Hematopoietic multipotent progenitor cell treated with erythropoietin and hydrocortisone succinate and interleukin-3 and kit ligand, for 8 days (in vitro differentiated cells): Measurements from ENCODE around the gene VTCN1.
A peak's percentile ranks its signal among the peaks of the same experiment; 100 is the strongest.
"Not testable (repeated sequence)": the region's sequence is repeated elsewhere in the genome, so short reads cannot be mapped to it uniquely, and the experiment has no call there.

Experiments
- DNase-seq: peaks from one replicate; pipeline ENCODE4 v3.0.0-alpha.2; 2015

VTCN1 gene

GRCh38 chr1:117162816-117163215 is 47.9 kb downstream of the VTCN1 start:
- no peak for DNase-seq

- DNase-seq, result no peak
Measured at GRCh38 chr1:117161887-117162286, 48.8 kb downstream of the VTCN1 start.

- not testable (repeated sequence) for DNase-seq
Measured at GRCh38 chr1:117151305-117151704, 59.4 kb downstream of the VTCN1 start.

DNA sequence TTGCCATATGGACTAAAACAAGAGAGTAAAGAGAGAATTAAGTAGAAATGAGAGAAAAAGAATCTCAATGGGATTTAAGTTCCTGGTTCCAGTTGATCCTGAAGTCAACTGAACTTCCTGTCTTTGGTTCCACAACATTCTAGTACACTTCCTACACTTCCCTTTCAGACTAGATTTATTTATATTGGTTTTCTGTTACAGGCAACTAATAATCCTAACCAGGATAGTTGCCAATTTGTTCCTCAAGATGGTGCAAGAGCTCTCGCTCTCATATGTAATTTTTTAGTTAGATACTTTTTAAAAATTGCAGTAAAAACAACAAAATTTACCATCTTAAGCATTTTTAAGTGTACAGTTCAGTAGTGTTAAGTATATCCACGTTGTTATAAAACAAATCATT is 60.4 kb downstream of the VTCN1 start:
- no peak for DNase-seq

DNA sequence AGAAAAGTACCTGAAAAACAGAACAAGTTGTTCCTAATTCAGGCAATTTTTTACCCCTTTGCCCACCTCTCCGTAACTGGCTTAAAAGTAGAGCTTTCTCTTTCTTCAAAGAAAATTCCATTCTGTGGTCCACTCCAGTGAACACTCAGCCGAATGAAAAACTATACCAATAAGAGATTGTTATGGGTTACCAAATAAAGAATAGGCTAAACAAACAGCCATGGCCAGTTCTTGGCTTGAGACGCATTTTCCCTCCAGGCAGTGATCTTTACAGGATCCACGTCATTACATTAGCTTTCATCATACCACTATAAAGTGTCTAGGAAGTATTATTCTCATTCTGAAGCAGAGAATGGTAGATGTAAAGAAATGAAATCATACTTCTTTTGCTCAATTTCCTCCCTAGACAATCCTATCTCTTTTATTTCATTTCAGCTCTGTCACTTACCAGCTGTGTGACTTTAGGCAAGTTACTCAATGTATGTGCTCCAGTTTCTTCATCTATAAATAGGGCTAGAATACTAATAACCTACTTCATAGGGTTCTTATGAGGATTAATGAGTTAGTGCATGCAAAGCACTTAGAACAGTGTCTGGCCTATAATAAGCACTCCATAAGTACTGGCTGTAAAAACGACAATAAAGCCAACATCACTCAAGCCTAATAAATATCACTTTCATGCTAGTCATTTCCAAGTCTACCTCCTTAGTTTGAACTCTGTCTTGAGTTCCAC is 62.7 kb downstream of the VTCN1 start:
- DNase-seq, result no peak

DNA sequence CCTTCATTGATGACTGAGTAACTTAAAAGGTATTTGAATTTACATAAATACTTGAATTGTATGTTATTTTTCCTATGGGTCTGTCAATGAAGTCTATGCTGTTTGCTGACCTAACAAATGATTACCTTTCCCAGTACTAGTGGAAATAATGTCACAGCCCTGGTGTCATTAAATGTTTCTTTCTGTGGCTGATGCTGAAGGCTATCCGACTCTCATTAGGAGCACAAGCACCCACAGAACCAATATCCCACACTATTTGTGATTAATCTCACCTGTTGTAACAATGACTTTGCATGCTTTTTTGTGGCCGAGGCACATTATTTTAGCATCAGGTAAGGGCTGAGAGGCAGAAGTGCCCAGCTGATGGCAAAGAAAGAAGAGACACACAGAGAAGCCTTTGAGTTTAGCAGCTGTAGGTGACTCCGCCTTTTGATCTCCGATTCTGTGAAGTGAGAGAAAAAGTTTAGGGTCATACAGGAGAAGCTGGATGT is 63.3 kb downstream of the VTCN1 start:
- DNase-seq, result no peak

GRCh38 chr1:117146575-117147340 is 64.0 kb downstream of the VTCN1 start:
- DNase-seq, result no peak

GRCh38 chr1:117146072-117146471 is 64.7 kb downstream of the VTCN1 start:
- no peak for DNase-seq

DNA sequence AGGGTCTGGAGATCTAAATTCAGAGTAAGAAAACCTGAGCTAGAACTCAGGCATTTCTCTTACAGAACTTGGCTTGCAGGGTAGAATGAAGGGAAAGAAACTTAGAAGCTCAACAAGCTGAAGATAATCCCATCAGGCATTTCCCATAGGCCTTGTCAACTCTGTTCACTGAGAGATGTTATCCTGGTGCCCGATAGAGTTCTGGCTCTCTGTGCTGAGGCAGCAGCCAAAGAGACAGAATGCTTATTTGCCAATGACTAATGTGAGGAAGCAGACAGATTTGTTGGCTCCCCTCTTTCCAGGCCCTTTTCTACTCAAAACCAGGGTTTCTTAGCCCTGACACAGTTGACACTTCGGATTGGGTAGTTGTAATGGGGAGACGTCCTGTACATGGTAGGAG is 66.9 kb downstream of the VTCN1 start:
- no peak for DNase-seq

DNA sequence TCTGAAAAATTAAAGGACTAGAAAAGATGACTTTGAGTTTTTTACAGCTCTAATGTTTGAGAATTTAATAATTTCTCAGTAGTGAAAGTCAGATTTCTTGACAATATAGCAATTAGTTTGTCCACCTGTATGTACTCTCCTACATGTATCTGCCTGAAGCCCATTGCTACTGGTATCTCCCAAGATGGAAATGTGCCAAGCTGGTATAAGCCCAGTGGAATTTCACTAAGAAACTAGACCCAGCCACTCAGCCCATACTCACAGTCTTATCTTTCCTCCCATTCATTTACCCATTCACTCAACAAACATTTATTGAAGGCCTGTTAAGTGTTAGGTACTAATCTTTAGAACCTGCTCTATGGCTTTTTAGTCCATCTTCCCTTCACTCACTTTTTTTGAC is 67.6 kb downstream of the VTCN1 start:
- no peak for DNase-seq

DNA sequence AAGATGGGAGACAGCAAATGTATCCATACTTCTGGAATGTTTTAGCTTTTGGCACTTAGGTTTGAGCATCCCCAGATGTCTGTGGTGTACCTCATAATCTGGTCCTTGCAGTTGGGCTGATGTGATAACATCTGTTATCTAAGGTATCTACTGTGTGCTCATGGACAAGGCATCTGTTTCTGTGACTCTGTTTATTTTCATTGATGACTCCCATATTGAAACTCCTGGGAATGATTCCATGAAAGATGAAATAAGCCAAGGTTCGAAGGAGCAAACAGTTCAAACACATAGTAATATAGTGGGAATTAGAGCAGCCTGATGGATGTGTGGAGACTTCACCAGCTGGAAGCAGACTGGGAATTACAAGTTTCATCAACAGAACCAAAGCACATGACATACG is 68.5 kb downstream of the VTCN1 start:
- DNase-seq, result no peak

DNA sequence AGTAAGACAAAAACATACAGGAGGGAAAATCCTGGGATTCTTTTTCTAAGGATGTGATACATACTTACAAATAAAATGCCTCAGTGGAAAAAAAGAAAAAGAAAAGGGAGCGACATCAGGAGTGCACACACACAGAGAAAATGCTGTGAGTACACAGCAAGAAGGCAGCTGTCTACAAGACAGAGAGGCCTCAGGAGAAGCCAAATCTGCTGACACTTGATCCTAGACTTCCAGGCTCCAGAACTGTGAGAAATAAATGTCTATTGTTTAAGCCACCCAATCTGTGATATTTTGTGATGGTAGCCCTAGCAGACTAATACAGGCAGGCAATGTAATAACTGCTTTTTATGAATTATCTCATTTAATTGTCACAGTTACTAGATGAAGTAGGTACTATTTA is 72.2 kb downstream of the VTCN1 start:
- DNase-seq, result no peak

DNA sequence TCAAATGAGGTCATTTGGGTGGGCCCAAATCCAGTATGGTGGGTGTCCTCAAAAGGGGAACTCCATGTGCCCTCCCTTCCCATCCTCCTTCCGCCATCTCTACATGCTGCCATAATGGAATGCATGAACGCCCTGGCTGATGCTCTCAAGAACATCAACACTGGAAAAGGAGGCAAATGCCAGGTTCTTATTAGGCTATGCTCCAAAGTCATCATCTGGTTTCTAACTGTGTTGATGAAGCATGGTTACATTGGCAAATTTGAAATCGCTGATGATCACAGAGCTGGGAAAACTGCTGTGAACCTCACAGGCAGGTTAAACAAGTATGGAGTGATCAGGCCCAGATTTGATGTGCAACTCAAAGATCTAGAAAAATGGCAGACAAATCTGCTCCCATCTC is 72.6 kb downstream of the VTCN1 start:
- DNase-seq, result no peak

- DNase-seq, result no peak
Measured at GRCh38 chr1:117137281-117137855, 73.4 kb downstream of the VTCN1 start.

GRCh38 chr1:117136749-117137148 is 74.0 kb downstream of the VTCN1 start:
- no peak for DNase-seq

GRCh38 chr1:117135329-117135728 is 75.4 kb downstream of the VTCN1 start:
- no peak for DNase-seq

GRCh38 chr1:117130526-117130925 is 80.2 kb downstream of the VTCN1 start:
- no peak for DNase-seq

GRCh38 chr1:117128323-117129079 is 82.2 kb downstream of the VTCN1 start:
- peak; percentile 67 for DNase-seq

- peak; percentile 22 for DNase-seq
Measured at GRCh38 chr1:117127795-117128194, 82.9 kb downstream of the VTCN1 start.

- no peak for DNase-seq
Measured at GRCh38 chr1:117124661-117125060, 86.1 kb downstream of the VTCN1 start.

- no peak for DNase-seq
Measured at GRCh38 chr1:117123274-117123673, 87.5 kb downstream of the VTCN1 start.

DNA sequence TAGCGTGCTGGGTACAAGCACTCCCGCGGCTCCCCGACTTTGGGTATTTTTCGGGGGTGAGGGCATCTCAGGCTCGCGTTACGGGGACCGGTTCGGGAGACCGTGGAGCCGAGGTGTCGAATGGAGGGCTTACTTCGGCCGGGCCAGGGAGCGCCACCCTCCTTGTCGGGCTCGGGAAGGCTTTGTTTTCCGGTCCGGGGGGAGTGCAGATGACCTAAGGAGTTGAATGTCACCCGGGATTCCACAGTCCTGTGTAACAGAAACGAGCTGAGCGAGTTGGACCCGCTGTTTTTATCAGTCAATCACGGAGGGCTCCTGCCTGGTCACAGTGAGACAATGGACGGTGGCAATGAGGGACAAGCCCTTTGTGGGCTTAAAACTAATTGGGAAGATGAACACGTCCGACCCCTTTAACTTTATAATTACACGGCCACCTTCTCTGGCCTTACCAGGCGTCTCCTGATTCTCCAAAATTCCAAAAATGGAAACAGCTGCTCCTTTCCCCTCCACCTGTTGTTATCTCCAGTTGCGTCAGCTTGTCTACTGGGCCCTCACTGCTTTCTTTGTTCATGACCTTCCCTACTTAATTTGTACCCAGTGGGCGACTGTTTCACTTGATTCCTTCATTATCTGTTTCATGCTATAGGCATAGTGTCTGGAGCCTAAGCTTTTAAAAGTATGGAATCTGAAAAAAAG is 88.2 kb downstream of the VTCN1 start:
- no peak for DNase-seq
